Measurements from ENCODE around the gene C10orf62.

The C10orf62 gene

DNA sequence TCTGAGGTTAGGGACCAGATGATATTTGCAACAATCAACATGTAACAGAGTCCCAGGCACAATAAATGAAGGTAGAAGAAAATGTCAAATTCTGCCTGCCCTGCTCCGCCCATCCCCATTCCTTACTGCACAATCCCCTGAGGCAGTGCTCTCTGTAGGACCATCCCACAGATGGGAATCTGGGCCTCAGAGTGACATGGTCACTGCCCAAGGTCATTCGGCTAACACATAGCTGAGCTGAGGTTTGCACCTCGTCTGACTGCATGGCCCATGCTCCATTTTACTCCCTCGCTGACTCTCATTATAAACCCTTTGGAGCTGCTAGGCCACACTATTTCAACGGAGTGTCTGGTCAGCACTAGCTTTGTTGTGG is 4.1 kb upstream of the C10orf62 start:
- no peak for DNase-seq (ENCODE audit: low read depth)

DNA sequence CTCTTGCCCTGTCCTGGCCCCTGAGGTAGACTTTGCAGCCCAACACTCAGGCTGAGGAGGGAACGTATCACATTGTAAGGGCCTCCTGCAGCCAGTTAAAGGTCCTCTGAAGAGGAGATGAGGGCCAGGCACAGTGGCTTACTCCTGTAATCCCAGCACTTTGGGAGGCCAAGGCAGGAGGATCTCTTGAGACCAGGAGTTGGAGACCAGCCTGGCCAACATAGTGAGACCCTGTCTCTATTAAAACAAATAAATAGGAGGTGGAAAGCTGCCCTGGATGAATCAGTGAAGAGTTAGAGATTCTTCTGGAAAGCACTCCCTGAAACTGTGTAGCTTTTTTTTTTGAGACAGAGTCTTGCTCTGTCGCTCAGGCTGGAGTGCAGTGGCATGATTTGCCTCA is 2.3 kb upstream of the C10orf62 start:
- no peak for DNase-seq (ENCODE audit: low read depth)

DNA sequence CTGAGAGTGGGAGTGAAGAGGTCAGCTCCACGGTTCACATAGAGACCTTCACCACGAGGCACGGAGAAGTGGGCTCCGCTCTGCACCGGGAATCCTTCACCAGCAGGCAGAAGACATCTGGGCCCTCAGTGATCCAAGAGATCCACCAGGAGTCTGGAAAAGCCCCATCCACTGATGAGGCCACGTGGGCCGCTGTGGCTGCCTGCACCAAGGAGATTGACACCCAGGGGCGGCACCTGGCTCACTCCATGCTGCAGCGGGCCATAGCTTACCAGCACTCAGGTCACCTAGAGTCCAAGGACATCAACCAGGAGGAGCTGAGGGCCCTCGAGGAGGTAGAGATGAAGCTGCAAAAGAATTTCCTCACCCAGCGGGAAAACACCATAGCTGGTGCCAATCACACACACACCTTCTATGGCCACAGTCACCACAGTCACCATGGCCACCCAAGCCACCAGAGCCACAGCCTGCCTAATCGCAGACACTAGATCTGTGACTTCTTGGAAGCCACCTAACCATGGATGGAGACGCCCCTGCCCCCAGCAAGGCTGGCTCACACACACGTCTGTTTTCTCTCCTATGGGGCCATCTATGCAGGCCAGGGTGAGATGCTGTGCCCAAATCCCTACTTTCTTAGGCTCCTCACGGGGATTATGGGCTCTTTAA is 694 bp downstream of the C10orf62 start:
- no peak for DNase-seq (ENCODE audit: low read depth)

DNA sequence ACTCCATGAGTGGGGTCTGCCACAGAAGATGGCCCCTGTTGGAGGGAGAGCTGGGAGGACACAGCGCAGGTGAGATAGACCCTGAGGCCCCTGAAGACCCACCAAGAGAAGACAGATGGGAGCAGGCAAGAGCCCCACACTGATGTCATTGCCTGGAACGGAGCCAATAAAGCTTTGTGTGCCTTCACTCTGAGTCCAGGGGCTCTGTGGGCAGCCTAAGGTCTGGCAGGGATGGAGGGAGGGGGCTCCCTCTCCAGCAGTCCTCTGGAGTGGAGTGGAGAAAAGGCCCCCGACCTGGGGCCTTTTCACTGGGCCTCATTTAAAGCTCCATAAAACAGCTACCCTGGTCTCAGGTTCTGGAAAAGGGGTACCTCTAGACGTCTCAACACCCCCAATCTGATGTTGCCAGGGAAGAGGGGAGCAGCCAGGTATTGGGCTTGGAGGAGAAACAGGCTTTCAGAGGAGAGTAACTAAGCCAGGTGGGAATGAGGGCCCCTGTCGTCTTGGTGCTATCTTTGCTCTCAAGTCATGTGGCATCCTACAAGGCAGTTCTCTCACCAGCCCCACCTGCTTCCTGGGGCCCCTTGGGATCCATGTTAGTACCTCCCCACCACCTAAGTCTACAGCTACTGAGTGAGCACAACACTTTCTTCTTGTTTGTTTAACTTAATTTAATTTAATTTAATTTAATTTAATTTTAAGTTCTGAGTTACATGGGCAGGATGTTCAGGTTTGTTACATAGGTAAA is 1.4 kb downstream of the C10orf62 start:
- no peak for DNase-seq (ENCODE audit: low read depth)

DNA sequence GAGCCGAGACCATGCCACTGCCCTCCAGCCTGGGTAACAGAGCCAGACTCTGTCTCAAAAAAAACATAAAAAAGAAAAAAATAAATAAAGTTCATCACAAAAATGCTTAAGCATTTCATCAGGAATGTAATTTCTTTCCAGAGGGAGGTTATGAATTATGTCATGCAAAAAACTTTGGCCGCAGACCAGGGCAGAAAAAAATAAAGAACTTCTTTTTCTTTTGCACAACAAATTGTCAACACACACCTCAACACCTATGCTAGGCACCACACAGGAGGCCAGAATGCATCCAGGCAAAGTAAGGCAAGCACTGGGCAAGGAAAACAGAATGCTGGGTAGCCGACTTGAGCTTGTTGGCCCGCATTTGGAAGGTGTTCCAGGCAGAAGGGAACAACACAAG is 3.9 kb downstream of the C10orf62 start:
- no peak for DNase-seq (ENCODE audit: low read depth)

DNA sequence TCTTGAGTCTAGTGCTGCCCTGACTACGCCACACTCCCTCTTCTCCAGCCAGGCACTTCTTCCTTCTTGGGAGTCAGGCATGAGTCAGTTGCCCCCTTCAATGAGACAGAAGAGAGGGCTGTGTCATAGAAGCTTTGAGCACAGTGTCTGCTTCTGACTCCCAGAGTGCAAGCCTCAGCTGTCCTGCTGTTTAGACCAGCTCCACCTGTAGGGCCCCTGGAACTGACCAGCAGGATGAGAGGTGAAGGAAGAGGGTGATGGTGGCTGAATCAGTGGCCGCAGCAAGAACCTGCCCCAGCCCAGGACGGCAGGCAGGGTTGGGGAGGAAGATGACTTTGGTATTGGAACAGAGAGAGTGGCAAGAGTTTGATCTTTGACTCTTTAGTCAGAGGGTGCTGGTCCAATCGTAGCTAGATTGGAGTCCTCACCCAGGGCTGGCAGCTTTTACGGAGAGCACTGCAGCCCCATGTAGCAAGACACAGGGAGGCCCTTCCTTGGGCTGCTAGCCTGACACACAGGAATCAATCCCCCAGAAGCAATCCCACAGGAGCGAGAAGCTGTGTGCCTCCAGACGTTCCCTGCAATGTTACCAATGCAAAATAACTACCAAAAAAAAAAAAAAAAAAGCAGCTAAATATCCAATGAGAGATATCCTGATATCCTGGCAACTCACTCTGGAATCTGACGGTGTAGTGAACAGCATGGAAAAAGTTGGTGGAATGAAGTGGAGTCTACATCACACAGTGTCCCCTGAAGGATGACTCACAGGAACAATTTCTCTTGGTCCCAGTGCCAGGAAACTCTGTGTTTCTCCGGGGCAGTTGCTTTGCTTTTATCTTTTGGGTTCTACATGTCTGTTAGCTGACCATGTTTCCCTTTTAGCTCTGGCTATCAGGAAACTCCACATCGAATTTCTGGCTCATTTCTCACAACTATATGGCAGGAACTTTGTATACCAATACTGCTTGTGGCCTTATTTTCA is 6.9 kb downstream of the C10orf62 start:
- no peak for DNase-seq (ENCODE audit: low read depth)

DNA sequence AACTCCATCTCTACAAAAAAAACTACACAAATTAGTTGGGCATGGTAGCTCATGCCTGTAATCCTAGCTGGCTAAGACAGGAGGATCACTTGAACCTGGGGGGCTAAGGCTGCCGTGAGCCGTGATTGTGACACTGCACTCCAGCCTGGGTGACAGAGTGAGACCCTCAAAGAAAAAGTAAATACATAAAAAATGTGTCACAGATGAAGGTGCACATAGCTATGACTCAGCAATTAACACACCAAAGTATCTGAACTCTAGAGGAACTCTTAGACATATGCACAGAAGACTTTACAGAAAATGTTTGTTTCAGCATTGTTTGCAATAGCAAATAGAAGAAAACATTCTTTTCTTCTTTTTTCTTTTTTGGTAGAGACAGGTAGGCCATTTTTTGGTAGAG is 8.3 kb downstream of the C10orf62 start:
- DNase-seq (ENCODE audit: low read depth) = no peak

DNA sequence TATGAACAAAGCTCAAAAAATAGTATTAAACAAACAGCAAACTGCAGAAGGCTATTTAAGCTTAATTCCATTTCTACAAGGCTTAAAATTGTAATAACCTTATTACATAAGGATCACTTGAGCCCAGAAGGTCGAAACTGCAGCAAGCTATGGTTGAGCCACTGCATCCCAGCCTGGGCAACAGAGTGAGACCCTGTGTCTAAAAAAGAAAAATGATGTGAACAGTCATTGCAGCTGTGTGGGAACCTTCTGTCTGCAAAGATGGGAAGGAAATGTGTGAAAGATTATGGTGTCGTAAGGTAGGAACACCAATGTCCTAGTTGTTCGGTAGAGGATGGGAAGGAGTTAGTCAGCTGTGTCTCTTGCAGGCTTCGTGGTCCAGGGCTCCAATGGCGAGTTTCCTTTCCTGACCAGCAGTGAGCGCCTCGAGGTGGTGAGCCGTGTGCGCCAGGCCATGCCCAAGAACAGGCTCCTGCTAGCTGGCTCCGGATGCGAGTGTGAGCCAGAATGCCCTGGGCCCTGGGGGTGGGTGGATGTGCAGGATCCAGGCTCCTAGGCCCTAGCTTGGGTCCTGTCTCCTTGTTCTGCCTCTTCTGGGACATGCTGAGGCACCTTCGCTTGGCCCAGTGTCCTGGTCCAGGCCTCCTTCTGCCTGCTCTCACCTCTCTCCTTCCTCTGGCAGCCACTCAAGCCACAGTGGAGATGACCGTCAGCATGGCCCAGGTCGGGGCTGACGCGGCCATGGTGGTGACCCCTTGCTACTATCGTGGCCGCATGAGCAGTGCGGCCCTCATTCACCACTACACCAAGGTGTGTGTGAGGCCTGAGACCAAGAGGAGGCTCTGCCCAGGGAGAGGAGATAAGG is 9.1 kb downstream of the C10orf62 start:
- DNase-seq (ENCODE audit: low read depth) = no peak

DNA sequence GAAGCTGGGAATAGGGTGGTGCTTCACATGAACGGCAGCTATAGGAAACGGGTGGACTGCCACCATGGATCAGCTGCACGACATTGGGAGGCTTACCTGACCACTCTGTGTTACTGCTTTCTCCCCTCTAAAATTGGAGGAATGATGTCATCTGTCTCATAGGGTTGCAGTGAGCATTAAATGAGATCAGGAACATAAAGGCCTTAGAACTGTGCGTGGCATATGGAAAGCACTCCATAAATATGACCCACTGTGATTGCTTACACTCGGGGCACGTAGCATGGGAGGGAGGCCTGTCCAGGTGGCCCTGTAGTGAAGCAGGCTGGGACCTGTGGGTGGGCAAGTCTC is 9.7 kb downstream of the C10orf62 start:
- DNase-seq (ENCODE audit: low read depth) = no peak

DNA sequence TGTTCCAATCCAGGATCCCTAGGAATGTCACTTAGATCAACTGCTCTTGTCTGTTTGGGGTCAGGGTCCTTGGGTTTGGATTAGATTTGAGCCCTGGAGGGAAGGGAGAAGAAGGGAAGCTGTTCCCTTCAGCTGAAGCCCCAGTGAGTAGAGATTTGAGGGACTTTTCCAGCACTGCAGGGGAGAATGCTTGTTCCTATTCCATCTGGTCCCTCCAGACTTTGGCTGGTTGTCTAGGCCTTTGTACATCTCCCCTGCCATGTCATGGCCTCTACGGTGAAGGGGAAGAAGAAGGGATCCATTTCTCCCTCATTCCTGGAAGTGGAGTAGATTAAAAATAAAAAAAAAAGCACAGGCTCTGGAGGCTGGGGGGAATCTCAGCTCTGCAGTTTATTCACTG is 11.1 kb downstream of the C10orf62 start:
- no peak for DNase-seq (ENCODE audit: low read depth)

DNA sequence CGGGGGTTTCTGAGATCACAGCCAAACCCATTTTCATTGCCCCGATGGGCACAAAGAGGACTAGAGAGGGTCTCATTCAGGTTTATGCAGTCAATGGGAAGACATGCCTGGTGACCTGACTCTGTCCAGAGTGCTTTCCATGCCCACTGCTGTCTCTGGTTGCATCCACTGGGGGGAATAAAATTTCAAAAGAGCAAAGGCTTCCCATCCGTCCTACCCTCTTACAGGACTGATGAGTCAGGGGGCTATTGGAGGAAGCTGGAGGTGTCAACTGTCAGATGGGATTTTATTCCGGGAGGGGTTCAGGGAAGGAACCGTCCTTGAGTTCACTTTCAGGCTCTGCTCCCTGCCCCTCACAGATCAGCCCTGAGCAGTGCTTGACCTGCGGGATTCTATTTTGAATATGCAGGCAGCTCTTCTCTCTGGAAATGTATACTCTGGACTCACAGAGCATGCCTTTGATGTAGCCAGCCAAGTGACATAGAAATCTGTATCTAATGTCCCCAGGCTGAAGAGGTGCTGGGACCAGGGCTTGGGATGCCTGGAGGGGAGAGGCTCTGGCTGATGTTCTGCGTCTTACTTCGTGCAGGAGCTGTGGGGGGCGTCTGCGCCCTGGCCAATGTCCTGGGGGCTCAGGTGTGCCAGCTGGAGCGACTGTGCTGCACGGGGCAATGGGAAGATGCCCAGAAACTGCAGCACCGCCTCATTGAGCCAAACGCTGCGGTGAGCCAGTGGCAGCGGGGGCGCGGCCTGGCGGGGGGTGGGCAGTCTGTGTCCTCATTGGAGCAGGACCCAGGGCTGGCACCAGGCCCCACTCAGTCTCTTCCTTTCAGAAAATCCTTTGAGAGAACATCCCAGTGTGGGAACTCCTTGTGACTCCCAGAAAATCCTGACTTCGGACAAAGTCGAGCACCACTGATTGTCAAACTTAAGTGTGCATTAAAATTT is 12.0 kb downstream of the C10orf62 start:
- no peak for DNase-seq (ENCODE audit: low read depth)

DNA sequence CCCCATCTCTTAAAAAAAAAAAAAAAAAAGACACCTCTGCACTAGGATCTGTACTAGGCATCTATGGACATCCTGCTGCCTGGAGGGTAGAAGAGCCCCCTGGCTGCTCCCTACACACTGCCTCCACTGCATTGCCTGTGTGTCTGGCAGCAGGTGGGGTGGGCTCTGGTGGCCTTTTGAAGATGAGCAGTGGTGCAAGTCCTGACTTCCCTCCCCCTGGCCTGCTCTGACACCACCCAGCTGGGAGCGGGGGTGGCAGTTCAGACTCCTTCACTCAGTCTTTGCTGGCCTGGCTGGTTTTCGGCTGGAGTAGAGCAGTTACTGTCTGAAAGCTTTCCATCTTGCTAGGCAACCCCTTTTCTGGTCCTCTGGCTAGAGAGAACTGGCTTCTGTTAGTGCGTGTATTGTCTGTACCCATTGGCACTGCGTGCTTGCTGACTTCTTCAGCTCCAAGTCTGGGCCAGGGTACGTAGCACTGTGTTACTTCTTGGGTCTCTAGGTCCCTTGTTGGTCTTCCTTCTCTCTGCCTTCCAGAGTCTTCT is 17.6 kb downstream of the C10orf62 start:
- DNase-seq (ENCODE audit: low read depth) = no peak

DNA sequence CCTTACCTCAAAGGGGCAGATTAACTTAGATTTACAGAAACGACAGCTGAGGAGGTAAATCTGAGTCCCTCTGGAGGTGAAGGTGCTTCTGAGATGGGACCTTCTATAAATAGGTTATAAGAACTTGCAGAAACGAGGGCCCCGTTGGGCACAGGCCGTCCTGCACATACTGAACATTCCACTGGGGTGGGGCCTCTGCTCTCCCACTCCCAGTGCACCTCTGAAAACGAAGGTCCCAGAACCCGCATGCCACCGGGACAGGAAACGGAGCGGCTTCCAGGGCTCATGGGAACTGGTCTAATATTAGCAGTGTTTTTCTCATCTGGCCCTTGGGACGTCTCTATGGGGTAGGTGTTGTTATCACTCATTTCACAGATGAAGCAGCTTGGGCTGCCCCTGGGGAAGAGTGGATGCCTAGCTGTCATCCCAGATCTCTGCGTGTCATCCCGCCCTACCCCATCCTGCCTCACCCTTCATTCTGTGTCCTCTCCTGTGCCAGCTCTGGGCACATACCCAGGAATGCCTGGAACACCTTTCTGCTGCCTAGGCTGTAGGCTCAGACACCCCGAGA is 19.6 kb downstream of the C10orf62 start:
- DNase-seq (ENCODE audit: low read depth) = no peak

DNA sequence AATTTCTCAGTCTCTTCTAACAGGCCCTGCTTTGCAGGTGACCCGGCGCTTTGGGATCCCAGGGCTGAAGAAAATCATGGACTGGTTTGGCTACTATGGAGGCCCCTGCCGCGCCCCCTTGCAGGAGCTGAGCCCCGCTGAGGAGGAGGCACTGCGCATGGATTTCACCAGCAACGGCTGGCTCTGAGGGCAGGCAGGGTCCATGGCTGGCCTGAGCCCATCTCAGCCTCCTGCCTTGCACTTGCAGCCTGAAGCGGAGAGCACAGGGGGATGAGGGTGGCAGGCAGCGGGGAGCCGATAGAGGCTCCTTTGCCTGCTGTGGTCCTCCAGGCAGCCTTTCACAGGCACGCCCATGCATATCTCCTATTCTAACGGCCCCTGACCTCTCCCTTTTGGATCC is 22.0 kb downstream of the C10orf62 start:
- DNase-seq (ENCODE audit: low read depth) = no peak

DNA sequence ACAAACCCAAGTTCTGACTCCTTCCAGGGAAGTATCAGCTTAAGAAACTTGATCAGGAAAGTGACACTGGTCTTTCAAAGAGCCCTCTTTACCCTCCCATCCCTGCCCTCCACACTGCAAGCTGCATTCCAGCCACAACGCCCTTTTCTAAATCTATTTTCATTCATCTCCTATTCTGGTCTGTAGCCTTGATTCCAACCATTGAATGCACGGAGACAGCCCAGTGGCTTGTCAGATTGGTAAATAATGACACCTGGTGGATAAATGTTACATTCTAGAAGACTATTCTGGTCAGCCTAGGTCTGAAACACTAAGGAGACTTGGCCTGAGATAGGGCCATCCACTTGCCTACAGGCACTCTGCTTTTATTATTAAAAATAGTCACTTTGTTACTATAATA is 22.9 kb downstream of the C10orf62 start:
- no peak for DNase-seq (ENCODE audit: low read depth)

DNA sequence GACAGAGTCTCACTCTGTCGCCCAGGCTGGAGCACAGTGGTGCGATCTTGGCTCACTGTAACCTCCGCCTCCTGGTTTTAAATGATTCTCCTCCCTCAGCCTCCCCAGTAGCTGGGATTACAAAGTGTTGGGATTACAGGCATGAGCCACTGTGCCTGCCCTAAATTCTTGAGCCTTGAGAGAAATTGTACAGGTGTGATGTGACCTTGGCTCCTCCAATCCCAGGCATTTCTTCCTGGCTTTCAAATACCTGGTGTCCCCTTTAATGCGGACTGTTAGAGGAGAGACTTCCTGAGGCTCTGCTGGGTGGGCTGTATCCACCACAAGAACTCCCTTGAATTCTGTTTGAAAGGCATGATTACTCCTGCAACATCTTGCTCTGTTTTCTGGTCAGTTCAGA is 28.8 kb downstream of the C10orf62 start:
- no peak for DNase-seq (ENCODE audit: low read depth)

DNA sequence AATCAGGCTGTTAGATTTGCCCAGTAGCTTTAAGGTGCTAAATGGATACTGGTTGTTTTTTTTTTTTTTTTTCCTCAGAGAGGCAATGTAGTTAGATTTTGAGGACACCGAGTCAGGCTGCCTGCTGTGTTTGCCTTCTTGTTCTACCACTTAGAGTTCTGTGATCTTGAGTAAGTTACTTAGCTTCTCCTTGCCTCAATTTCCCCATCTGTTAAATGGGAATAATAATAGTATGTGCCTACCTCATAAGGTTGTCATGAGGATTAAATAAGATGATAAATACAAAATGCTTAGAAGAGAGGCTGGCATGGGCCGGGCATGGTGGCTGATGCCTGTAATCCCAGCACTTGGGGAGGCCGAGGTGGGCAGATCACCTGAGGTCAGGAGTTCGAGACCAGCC is 29.2 kb downstream of the C10orf62 start:
- DNase-seq (ENCODE audit: low read depth) = no peak

DNA sequence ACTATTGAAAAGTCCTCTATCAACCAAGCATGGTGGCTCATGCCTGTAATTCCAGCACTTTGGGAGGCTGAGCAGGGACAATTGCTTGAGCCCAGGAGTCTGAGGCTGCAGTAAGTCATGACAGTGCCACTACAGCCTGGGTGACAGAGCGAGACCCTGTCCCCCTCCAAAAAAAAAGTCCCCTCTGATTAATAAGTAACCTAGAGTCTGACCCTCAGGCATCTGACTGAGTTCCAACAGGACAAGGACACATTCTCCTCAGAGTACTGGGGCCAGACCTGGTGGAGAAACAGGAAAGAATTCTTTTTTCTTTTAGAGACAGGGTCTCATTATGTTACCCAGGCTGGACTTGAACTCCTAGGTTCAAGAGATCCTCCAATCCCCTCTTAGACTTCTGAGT is 33.8 kb downstream of the C10orf62 start:
- DNase-seq (ENCODE audit: low read depth) = no peak

DNA sequence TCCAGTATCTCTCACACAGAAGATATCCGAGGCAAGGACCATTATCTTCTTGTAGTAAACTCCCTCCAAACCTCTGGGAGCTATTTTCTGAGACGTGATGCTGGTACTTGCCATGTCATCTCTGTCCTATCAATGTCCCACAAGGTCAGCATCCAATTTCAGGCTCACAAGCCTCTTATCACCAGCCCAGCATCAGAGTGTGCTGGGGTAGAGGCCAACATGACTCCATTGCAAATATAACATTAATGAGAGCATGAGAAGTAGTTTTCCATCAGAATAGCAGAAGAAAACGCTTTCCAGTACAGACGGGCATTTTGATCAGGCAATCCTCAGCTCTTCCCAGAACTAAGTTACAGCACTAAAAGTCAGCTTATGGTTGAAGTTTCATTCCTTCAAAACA is 38.2 kb downstream of the C10orf62 start:
- no peak for DNase-seq (ENCODE audit: low read depth)

DNA sequence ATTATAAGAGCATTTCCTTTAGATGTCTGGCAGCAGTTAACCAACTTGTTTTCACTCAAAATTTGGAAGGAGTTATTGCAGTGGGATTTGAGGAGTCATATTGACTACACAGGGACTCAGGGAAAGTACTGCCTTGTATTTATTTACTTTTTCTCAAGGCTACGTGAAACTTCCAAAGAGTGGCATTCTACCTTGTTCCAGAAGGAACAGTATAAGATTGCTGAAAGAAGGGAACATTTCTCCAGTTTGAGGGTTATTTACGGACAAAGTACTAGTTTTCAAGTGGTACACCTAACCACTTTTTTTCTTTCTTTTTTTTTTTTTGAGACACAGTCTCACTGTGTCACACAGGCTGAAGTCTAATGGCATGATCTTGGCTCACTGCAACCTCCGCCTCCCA is 38.7 kb downstream of the C10orf62 start:
- DNase-seq (ENCODE audit: low read depth) = no peak
